Dermis microvascular lymphatic vessel endothelial cell (primary cell): ENCODE data around the gene TSNAX. TPM values are rescaled to one million over a fixed set of nuclear protein-coding genes. Genes with fewer than 3 reads are reported as not detected.
A peak's percentile ranks its signal among the peaks of the same experiment; 100 is the strongest.
"Not testable (repeated sequence)": the region's sequence is repeated elsewhere in the genome, so short reads cannot be mapped to it uniquely, and the experiment has no call there.

Experiments
- DNase-seq, 2 donors: peaks; one replicate each; pipeline versions ENCODE4 v3.0.0 to v3.0.0-alpha.2; 2010; ENCODE audit warnings: low read depth in 2 of 2
- total RNA-seq: library from RNA; depleted of rRNA; stranded (reverse); fragments of >200 nt; gene quantifications from 2 replicates; pipeline ENCODE4 v1.2.1, GENCODE V29; 2014

TSNAX gene
- total RNA-seq, 1 donor from 2014 or later: 26.7 TPM

DNA sequence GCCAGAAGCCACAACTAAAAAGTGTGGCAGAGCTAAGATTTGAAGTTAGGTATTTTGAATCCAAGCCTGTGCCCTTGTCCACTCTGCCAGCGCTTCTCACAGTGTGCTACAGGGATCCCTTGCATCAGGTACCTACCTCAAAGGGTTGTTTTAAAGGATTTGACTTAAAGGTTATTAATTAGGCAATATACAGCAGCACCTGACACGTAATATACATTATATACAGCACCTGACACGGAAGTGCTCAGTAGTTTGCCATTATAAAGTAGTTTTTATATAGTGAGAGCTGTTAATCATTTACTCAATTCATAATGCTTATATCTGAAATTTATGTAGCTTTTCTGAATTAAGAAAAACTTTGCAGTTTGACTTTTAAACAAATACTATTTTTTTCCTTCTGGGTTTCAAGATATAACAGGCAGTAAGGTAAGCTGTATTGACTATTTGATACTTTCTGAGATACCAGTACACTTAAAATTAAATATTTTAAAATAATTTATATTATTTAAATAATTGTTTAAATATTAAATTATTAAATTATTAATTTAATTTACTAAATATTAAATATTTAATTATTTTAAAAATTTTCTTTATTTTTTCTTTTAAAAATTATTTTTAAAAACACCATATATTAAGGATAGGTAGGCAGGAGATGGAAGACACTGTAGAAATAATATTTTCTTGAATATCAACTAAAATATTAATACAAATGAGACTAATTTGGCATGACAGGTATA, 33.3 kb downstream of the TSNAX start:
- DNase-seq: no peak

DNA sequence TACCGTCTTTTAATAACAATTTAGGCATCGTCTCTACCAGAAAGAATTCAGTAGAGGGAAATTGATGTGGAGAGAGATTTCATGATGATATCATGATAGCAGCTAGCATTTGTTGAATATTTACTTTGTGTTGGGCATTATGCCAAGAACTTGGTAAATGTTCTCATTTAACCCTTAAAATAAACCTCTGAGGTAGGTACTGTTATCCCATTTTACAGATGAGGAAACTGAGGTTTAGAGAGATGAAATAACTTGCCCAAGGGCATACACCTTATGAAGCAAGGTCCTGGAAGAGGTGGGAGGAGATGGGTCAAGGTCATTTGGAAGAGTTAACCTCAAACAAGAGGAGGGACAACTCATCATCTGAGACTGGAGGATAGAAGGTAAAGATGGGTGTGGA, 34.8 kb downstream of the TSNAX start:
- DNase-seq: no peak

DNA sequence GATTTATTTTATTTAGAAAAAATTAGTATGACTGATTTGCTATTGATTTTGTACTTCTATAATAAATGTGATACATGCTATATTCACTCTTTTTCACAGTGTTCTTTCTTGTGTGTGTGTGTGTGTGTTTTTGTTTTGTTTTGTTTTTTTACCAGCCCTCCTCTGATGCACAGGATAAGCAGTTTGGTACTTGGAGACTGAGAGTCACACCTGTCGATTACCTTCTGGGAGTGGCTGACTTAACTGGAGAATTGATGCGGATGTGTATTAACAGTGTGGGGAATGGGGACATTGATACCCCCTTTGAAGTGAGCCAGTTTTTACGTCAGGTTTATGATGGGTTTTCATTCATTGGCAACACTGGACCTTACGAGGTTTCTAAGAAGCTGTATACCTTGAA, 35.9 kb downstream of the TSNAX start:
- no peak for DNase-seq

DNA sequence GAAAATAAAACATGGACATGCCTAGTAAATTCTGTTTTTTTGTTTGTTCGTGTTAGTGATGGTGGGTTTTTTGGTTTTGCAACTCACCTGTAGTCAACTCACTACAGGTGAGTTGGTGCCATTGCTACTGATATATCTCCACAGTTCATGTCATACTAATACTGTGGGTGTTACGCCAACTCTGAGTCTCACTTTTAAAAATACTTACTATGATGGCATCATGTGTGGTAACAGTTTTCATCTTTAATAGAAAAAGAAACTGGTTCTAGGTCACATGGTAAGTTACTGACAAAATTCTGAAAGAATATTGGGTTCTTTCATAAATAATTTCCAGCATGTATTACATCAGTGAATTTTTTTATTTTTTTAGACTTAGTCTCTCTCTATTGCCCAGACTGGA, 38.0 kb downstream of the TSNAX start:
- DNase-seq: no peak

DNA sequence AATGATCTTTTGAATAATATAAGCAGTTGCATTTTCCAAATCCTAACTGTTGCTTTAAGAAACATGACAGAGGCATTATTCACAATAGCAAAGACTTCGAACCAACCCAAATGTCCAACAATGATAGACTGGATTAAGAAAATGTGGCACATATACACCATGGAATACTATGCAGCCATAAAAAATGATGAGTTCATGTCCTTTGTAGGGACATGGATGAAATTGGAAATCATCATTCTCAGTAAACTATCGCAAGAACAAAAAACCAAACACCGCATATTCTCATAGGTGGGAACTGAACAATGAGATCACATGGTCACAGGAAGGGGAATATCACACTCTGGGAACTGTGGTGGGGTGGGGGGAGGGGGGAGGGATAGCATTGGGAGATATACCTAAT, 41.8 kb downstream of the TSNAX start:
- DNase-seq: not testable (repeated sequence)

DNA sequence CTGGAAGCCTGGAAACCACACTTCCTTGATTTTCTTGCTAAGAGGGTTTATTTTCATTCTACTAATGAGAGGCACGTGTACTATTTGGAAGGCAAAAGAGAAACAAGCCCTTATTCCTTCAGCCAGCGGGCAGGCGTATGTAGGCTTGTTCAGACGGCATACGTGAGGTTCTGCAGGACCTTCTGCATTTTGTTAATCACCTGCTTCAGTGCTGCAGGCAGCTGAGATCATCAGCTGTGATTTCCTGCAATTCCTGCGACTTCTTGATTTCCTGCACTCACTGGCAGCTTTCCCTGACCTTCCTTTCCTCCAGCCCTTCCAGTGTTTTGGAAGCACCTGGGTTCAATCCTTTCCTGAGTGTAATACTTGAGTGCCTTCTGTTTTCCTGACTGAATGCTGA, 43.4 kb downstream of the TSNAX start:
- DNase-seq: peak in 1 of 2 donors; percentile 94

DNA sequence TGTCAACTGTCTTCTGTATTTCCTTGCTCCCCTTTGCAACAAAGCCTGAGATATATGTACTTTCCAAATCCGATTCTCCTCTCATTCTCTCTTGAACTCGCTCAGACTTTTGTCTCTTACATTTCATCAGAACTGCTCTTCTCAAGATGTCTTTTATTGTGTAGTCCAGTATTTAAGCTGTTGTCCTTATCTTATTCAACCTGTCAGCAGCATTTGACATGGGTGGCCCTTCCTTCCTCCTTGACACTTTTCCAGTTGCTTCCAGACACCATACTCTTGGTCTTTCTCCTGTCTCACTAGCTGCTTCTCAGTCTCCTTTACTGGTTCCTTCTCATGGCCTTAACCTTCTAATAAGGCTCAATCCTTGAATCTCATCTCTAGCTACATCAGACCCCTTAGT, 47.0 kb downstream of the TSNAX start:
- DNase-seq: no peak

DNA sequence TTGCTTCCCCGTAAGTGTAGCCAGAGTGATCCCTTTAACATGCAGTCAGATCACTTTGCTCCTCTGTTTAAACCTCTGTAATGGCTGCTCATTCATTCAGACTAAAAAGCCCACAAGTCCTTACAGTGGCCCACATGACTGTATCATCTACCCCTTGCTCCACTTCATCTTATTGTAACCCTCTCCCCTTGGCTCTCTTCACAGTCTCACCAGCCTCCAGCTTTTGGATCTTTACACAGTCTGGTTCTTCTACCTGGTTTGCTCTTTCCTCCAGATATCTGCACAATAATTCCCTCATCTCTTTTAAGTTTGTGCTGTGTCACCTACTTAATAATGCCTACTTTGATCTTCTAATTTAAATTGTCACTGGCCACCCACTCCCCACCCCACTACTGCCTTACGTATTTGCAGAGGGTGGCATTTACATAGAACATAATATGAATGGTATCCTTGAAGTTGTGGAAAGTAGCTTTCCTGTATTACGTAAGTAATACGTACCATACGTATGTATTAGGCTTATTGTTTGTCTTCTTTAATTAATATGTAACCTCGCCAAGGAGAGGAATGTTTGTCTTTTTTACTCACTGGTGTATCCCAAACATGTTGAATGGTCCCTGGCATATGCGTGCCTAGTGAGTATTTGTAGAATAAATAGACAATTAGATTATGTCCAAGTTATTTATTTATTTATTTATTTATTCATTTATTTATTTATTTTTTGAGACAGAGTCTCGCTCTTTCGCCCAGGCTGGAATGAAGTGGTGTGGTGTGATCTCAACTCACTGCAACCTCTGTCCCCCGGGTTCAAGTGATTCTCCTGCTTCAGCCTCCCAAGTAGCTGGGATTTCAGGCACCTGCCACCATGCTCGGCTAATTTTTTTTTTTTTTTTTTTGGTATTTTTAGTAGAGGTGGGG, 48.6 kb downstream of the TSNAX start:
- DNase-seq: no peak

DNA sequence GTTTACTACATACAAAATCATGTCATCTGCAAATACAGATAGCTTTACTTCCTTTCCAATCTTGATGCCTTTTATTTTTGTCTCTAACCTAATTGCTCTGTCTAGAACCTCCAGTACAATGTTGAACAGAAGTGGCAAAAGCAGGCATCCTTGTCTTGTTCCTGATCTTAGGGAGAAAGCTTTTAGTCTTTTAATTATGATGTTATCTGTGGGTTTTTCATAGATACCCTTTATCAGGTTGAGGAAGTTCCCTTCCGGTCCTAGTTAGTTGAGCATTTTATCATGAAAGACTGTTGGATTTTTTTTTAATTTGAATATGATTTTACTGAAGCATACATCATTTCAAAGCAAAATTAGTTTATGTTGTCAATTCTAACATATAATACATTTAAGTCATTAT, 52.4 kb downstream of the TSNAX start:
- no peak for DNase-seq

DNA sequence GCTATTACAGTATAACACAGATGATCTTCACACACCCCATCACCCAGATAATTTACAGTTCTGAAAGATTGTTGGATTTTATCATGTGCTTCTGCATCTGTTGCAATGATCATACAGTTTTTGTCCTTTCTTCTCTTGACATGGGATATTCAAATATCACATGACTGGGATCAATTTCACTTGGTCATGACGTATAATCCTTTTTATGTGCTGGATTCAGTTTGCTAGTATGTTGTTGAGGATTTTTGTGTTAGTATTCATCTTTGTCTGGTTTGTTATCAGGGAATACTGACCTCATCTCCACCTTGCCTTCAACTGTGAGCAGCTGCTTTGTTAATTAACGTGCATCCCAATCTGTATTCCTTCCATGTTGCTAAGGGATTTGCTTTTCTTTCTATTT, 53.4 kb downstream of the TSNAX start:
- no peak for DNase-seq

DNA sequence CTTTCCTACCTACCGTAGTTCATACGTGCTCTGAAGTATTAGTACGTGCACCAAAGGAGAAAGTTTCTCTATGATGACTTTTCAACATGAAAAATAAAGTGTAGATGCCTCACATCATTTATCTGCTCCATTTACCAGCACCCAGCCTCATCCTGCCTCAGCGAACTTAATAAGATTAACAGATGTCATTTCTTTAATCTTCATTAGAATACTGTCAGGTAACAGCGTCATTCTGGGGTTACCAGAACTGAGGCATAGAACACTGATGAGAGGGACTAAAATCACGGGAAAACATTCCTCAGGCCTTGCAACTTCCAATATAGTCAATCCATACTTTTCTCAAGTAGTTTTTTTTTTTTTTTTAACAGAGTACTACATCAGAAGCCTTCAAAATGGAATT, 54.9 kb downstream of the TSNAX start:
- no peak for DNase-seq

DNA sequence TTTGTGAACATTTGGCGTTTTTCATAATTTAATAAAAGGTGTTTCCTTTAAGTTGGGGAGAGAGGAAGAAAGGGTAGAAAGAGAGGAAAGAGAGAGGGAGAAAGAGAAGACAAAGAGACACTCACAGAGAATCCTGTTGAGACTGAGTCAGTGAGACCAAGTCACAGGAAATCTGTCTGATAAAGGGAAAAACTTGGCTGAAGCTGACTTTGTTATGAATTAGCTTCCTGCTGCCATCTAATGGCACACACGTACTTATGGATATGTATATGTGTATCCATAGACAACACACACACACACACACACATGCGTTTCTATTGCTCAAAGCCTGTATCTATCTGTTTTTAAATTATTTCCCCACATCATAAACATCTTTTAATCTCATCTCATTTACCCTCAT, 55.6 kb downstream of the TSNAX start:
- DNase-seq: peak; percentile 68 to 90

DNA sequence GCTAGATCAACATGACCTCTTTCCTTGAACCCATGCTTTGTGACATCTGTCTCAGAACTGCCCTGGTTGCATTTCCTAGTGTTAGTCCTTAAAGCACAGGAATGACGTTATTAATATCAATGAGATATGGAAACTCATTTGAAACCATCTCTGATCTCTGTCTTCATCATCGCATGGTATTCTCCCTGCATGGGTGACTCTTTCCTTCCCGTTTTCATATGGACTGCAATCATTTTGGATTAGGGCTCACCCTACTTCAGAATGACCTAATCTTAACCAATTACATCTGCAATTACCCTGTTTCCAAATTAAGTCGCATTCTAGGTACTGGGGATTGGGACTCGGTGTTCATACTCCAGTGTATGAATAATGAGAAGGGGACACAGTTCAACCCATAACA, 56.5 kb downstream of the TSNAX start:
- no peak for DNase-seq

DNA sequence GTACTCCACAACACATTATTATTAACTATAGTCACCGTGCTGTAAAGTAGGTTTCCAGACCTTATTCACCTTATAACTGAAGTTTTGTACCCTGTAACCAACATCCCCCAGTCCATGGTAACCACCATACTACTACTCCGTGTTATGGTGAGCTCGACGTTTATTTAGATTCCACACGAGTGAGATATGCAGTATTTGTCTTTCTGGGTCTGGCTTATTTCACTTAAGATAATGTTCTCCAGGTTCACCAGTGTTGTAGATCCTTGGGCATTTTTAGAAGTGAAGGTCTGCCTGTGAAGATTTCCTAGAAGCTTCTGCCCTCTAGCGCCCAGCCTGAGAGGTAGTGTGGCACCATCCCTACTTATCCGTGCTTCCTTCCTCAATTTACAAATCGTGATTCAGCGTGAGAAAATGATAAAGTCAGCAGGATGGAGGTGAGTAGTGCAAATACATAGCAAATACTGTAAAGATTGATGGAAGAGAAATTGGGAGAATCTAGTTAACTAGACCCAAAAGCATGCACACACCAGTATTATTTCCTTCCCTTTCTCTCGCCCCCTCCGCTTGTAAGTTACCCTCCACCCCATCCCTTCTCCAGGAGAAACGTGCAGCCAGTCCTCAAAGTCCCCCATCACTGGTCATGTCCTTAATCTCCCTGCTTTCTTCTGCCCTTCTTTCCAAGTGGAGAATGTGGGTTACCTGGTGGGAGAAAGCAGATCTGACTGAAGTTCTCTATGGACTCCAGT, 62.2 kb downstream of the TSNAX start:
- DNase-seq: peak; percentile 29 to 81

DNA sequence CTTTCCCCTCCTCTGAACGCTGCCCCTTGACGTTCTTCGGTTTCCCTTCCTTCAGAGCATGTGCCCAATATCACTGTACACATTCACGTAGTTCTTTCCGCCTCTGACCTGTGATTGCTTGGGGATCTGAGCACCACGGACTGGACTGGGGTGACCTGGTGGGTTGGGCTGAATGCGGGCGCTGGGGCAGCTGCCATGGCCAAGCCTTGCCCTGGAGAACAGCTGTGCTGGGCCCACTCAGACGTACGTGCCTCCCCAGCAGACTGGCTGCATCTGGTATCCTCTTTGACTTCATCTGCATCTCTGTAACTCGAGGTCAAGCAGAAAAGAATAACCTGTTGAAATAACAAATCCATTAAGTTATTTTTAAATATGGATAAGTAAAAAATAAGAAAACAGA, 63.0 kb downstream of the TSNAX start:
- no peak for DNase-seq

DNA sequence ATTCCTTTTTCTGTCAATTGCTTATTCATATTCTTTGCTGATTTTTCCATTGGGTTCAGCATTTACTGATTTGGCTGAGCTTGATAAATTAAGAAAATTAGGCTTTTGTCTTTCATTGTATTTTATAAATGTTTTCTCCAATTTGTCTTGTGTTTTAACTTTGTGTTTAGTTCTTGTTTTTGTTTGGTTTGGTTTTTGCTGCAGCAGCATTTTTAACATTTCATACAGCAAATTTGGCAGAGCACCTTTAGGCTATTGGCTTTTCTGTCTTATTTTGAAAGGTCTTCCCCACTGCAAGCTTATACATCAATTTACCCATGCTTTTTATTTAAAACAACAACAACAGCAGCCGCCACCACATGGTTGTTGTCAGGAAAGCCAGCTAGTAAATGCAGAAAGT, 64.3 kb downstream of the TSNAX start:
- DNase-seq: no peak

DNA sequence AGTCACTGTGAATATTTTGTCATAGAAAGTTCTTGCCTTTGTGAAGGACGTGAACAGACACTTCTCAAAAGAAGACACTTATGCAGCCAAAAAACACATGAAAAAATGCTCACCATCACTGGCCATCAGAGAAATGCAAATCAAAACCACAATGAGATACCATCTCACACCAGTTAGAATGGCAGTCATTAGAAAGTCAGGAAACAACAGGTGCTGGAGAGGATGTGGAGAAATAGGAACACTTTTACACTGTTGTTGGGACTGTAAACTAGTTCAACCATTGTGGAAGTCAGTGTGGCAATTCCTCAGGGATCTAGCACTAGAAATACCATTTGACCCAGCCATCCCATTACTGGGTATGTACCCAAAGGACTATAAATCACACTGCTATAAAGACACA, 64.8 kb downstream of the TSNAX start:
- not testable (repeated sequence) for DNase-seq

DNA sequence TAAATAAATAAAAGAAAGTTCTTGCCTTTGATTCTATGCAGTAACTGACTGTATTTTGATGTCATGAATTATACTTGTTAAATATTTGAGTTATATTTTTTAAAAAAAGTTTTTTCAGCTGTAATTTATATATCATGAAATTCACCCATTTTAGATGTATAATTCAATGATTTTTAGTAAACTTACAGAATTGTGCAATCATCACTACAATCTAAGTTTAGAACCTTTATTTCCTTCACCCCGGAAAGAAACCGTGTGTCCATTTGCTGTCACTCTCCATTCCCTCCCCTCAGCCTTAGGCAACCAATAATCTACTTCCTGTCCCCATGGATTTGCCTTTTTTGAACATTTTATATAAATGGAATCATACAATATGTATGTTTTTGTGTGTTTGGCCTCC, 65.7 kb downstream of the TSNAX start:
- no peak for DNase-seq

DNA sequence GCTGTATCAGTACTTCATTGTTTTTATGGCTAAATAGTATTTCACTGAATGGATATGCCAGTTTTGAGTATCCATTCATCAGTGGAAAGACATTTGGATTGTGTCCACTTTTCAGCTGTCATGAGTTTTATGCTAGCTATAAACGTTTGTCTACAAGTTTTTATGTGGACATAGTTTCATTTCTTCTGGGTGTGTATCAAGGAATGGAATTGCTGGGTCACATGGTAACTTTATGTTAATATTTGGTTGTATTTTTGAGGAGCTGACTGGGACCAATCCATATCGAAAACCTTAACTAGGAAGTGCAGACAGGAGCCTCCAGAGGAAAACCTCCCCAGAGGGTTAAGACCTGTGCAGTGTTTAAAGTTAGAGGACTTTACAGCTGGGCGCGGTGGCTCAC, 66.3 kb downstream of the TSNAX start:
- DNase-seq: no peak

DNA sequence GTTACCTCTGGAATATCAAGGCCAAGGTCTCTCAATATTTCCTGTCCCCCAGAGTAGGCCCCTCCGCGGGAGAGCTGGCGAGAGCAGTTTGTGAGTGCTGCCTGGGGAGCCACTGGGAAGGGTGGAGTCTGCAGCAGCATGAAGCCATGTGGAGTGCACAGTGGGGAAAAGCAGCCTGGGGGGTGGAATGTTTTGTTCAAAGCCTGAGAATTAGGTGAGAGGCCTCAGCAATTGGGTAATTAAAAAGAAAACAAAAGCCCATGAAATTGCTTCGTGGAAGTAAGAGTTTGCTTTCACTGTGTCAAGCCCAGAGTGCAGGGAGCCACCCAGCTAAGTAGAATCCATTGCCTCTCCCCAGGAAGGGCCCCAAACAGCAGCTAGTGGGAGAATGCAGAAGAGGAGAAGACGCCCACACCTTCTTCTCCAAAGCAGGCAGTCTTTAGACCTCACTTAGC, 67.9 kb downstream of the TSNAX start:
- DNase-seq: no peak

DNA sequence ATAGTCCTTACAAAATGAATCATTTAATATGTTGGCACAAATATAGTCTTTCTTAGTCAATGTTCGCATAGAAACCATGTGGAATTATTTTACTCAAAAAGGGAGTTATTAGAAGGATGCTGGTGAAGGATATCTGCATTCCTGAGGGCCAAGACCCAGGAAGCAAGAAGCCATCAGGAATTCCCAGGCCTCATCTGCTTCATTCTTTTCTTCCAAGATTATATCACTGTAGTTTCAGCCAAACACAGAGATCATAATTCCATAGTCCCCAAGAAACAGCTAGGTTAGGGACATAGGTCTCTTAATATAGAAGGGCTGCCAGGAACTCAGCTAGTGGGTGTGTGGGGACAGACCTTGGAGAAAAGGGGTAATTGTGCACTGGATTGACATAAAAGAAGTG, 69.5 kb downstream of the TSNAX start:
- no peak for DNase-seq

DNA sequence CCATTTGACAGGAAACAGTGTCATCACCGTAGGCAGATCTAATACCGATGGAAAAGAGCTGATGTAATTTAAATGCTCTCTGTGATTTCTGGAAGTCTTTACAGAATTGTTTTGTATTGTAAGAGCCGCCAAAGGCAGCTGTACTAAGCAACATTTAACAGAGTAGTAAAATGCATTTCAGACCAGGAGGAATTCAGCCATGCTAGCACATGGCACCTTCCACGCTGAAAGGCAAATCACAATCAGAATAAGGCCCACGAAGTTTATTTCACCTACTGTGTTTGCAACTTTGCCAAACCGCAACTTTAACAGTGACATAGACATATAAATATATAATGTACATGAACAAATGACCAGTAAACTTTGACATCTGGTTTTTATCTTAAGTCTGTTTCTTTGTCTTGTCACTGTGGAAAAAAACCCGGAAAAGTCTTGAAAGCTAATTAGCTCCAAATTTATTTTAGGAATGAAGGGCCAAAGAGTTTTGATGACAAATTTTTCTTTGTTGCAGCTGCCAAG, 72.0 kb downstream of the TSNAX start:
- DNase-seq: peak in 1 of 2 donors; percentile 13
